Mucosa of gallbladder (tissue), 1 donor: Measurements from ENCODE around the gene ETV5. TPM values are rescaled to one million over a fixed set of nuclear protein-coding genes. Genes with fewer than 3 reads are reported as not detected.
"Not testable (repeated sequence)": the region's sequence is repeated elsewhere in the genome, so short reads cannot be mapped to it uniquely, and the experiment has no call there.

Experiments used
- DNase-seq: peaks from one replicate; pipeline ENCODE4 v3.0.0-alpha.2; 2020; ENCODE audit warnings: low spot score
- total RNA-seq: library from RNA; stranded (reverse); gene quantifications from one replicate; pipeline ENCODE4 v1.2.1, GENCODE V29; 2021
- donor health status: DM: no; HTN: no; CAD: no.

The ETV5 gene
- total RNA-seq, 1 donor from 2014 or later = 23.4 TPM

DNA sequence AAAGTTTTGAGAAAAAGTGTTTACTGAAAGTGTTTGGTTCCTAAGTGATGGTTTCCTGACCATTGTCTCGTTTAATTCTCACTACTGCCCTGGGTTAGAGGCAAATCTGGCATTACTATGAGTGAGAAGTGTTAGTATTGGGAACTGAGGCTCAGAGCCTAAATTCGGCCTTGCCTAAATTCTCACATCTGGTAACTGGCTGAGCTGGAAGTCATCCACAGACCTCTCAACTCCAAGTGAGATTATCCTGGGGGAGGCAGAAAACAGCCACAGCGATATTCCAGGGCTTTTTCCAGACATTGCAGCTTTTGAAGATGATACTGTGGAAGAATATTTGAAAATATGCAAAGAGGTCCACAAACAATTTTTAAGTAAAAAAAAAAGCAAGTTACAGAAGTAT, 86.0 kb downstream of the ETV5 start:
- DNase-seq = no peak

DNA sequence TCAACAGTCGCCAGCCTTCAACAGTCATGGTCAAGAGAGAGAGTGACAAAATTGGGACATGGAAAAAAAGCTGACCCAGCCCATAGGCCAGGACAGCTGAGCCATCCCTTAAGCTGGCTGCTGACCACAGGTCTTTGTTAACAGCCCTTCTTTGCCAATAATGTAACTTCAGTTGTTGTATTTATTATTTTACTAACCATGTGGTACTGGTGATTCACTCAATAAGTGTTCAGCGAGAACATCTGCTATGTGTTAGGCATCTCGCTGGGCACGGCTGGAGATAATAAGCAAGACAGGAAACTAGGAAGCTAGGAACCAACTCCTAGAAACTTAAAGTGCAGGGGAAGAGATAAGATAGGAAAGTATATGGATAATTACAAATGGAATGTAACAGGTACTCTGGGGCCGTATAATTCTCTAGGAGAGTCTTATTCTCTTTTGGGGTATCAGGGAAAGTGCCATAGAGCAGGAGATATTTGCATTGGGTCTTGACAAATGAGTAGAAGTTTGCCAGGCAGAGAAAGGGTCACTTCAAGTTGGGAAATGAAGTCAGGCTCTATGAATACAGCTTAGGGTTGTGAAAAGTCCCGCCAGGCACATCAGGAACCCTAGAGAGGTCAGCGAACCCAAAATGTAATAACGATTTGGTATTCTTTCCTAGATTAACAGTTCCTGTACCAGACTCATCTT, 87.1 kb downstream of the ETV5 start:
- no peak for DNase-seq

DNA sequence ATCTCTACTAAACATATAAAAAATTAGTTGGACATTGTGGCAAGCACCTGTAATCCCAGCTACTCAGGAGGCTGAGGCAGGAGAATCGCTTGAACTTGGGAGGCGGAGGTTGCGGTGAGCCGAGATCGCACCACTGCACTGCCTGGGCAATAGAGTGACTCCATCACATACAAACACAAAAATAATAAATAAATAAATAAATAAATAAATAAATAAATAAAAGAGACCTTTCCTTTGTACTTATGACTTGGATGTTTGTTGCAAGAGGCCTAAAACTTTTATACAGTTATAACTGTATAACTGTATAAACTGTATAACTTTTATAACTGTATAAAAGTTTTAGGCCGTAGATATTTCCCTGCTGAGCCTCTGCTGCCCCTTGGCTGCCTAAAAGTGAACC, 87.6 kb downstream of the ETV5 start:
- not testable (repeated sequence) for DNase-seq

DNA sequence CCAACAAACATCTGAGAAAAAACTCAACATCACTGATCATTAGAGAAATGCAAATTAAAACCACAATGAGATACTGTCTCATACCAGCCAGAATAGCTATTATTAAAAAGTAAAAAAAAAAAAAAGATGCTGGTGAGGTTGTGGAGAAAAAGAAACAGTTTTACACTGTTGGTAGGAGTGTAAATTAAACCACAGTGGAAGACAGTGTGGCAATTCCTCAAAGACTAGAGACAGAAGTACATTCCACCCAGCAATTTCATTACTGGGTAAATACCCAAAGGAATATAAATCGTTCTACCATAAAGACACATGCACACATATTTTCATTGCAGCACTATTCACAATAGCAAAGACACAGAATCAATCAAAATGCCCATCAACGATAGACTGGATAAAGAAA, 89.6 kb downstream of the ETV5 start:
- DNase-seq = not testable (repeated sequence)

DNA sequence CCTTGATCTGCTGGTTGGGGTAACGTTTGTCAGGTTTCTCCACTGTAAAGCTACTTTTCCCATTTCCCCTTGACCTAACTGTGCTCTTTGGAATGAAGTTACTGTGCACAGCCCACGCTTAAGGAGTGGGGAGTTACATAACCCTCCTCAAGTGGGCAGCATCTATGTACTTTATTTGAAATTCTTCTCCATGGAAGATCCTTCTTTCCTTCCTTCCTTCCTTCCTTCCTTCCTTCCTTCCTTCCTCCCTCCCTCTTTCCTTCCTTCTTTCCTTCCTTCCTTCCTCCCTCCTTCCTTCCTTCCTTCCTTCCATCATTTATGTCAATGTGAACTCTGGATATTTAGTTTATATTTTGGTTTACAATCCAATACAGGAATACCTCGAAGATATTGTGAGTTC, 94.0 kb downstream of the ETV5 start:
- DNase-seq = no peak

DNA sequence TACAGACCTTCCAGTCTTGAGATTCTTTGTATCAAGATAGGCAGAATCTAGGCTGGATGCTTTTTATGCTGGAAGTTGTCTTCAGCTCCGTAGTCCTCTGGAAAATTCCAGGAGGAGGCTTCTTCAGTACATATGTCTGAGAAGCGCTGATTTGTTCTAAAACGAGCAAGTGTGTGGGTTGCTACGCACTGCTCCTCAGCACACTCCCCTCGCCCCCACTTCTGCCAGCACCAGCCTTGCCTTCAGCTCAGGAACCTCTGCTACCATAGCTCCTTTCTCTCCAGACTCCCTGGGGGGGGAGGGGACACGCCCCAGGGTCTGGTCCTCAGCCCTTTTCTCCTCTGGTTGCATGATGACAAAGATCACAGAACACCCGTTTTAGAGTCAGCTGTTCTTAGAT, 95.6 kb downstream of the ETV5 start:
- no peak for DNase-seq

DNA sequence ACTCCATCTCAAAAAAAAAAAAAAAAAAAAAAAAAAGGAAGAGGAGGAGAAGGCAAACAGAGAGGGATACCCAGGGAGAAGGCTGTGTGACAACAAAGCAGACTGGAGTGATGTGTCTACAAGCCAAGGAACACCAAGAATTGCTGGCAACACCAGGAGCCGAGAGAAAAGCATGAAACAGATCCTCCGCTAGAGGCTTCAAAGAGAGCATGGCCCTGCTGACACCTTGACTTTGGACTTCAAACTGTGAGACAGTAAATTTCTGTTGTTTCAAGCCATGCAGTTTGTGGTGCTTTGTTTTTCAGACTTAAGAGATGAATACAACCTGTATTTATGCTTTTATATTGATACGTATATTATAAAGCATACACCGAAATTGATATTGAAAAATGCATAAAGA, 96.8 kb downstream of the ETV5 start:
- no peak for DNase-seq

DNA sequence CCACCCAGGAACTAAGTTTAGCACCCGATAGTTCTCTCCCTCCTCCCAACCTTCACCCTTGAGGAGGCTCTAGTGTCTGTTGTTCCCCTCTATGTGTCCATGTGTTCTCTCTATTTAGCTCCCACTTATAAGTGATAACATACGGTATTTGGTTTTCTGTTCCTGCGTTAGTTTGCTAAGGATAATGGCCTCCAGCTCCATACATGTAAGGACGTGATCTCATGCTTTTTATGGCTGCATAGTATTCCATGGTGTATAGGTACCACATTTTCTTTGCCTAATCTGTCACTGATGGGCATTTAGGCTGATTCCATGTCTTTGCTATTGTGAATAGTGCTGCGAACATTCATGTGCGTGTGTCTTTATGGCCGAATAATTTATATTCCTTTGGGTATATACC, 104.2 kb downstream of the ETV5 start:
- no peak for DNase-seq

DNA sequence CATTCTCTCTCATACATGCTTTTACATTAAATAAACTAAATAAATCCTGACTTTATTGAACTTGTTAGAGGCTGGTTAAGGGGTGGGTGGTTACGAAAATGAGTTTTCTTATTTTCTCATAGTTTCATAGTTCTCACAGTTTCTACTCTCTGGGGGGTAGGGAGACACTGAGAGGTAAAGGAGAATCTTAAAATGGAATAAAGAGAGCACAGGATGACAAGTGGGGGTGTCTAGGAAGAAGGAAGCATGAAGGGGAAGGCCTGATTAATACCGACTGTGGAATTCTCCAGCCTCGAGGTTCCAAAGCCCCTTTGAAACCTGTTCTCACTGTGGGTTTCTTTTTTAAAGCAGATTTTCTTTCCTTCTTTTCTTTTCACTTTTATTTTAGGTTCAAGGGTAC, 104.7 kb downstream of the ETV5 start:
- no peak for DNase-seq

DNA sequence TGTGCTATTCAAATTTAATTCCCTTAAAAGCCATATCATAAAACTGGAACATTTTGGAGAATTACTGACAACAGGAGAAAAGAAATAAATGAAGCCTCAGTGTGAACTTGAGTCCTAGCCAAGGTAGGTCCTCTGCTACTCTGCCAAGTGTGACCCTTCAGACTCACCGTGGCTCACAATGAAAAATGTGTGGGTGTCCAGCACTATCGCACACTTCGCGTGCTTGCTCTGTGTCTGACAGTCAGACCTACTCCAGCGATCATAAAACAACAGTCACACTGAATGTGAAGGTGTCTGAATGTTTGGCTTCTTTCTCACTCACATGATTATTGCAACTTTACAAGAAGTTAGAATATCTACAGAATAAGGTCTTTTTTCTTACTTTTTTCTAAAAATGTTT, 105.3 kb downstream of the ETV5 start:
- no peak for DNase-seq

DNA sequence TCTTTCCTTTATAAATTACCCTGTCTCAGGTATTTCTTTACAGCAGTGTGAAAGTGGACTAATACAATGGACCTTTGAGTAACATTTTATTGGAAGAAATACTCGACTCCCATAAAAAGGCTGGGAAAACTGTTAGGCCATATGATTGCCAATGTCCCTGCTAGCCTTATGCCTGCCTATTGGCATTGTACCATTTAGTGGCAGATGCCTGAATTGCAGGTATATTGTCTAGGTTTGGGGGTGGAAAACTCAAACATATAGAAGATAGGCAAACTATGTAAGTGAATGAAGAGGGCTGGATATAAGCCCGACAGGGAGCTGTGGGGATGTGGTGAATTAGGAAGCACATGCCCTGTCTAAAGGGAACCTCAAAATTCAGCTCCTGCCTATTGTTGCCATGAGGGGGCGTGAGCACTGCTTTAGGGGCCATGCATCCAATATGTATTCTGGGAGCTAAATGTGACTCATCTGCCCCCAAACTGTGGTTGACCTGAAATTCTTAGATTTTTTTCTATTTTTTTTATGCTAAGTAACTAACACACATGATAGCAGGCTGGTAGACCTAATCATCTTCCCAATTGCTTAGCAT, 105.9 kb downstream of the ETV5 start:
- DNase-seq = no peak

DNA sequence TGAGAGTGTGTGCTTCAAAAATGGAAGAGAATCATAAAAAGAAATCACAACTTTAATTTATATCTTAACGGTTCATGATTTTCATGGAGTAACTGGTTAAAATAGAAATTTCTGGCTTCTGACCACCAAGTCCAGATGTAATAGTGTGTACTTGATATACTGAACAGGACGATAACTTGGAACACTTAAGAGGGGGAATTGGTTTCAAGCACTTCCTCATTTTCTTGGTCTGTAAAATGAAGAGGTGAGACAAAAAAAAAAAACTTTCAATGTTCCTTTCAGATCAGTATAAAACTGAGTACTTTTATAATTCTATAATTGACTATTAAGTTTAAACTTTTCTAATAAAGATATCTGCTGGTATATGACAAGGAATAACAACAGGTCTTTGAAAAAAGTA, 107.0 kb downstream of the ETV5 start:
- DNase-seq = no peak

DNA sequence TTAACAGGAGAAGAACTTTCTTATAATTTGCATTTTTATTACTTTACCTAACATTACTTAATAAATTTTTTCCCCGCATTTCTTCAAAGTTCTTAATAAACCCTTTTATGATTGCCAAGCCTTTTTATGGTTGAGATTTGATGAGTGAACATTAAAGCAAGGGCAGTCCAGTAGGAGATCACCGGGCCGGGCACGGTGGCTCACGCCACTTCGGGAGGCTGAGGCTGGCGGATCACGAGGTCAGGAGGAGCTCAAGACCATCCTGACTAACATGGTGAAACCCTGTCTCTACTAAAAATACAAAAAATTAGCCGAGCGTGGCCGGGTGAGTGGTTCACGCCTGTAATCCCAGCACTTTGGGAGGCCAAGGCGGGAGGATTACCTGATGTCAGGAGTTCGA, 109.7 kb downstream of the ETV5 start:
- DNase-seq = no peak

DNA sequence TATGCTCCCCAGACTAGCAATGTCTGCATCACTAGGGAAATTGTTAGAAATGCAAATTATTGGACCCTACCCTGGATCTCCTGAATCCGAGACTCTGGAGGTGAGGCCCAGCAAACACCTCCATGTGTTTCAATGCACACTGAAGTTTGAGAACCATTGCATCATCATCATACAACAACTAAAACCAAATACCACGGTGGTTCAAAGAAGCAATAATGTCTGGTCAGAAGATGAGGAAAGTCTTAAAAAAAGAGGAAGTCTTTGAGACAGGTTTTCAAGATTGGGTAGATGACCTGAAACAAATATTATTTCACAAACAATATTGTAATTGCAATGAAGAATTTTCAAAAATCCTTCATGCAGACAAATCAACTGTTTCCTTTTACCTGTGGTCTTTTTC, 110.8 kb downstream of the ETV5 start:
- no peak for DNase-seq

DNA sequence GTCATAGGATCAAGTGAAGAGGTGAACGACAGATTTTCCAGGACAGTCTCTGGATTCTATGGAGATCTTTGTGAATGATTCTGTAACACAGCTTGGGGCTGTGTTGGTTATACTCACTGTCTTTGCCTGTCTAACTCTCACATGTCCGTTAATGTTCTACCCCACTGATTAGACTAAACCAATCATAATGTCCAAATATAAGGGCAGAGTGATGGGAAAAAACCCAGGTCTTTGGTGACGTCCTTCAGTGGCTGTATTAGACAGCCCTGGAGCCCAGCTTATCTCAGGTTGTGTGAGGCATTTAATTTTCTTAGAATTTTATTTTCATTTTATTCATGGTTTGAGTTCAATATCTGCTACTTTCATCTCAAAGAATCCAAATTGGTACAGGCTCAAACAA, 111.8 kb downstream of the ETV5 start:
- no peak for DNase-seq

Other genes with a start within 250 kb of the ETV5 start
- gene TRA2B, start 171.1 kb downstream of the ETV5 start, total RNA-seq = 79.8 TPM